GM18870 (cell line): ENCODE results near the gene OR10J5.
"Not testable (repeated sequence)": the region's sequence is repeated elsewhere in the genome, so short reads cannot be mapped to it uniquely, and the experiment has no call there.

Source experiments
- ATAC-seq: cut with Tn5 transposase; IDR thresholded peaks from one replicate; pipeline ENCODE4 v1.9.1; 2021; ENCODE audit warnings: moderate library complexity; ENCODE audit not compliant: unreplicated experiment

Gene OR10J5

DNA sequence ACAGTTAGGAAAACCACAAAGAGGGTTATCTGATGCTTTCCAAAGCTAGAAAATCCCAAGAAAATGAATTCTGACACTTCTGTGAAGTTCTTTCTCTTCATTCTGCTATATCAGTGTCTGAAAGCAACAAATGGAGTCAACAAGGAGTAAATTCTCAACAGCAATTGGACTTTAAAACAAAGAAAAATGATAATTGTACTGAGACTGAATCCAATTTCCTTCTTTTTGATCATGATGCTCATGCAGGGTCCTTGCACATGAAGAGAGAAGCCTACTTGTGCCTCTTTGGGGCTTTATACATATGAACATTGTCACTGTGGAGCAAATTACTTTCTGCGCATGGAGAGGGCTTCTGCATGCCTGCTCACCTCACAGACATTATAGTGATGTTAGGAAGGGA, at the start of gene OR10J5:
Gene OR10J5 (minus strand): TSS at position 101 of the 400 bp plus-strand sequence. CDS start 0 bp downstream, at position 101.
- ATAC-seq: no peak

- no peak for ATAC-seq
Measured at GRCh38 chr1:159584536-159584935, 48.7 kb upstream of the OR10J5 start.

GRCh38 chr1:159581422-159581821, 45.6 kb upstream of the OR10J5 start:
- ATAC-seq: no peak

DNA sequence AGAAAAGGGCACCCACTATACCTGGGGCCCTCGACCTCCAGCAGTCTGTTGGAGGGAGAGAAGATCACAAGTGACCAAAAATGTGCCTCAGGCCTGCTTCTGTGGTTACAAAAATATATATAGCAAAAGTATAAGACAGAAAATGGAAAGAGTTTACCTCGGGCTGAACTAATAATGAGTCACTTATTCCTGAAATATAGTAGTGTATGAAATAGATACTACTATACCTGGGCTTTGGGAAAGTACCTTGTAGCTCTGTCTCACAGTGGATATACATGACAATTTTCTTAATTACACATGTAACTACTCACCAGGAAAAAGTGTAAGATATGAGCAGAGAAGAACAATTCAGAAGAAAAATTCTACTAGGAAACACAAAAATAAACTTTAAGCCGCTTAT, 44.5 kb upstream of the OR10J5 start:
- peak; percentile 58 for ATAC-seq

DNA sequence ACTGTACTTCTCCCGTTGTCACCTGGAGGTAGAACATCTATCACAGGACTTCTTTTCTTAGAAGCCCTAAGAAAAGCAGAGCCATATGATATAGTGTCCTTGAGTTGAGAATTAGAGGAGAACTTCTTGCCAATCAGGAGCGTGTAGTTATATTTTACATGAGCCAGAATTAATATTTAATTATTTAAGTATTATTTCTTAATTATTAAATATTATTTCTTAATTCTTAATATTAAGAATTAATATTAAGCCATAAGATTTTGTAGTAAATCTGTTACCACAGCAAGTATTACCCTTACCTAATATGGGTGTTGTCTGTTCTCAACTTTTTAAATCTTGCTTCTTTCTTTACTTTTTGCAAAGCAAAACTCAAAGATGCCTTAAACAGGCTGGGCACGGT, 41.6 kb upstream of the OR10J5 start:
- no peak for ATAC-seq

DNA sequence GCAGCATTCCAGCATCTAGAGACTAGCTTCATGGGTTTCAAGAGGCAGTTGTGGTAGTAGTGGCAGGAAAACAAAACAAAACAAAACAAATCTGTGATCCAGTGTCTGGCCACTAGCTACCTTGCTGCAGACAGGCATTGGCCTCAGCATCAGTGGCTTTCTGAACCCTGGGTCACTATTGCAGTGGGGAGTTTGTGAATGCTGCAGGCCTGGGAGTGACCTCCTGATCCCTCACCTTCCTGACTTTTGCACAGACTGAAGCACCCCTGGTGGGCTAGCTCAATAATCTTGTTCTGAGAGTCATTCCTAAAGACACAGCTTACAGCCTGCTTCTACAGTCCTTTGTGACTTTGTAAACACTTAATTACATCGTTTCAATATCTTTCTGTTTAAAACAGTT, 26.9 kb upstream of the OR10J5 start:
- ATAC-seq: no peak

DNA sequence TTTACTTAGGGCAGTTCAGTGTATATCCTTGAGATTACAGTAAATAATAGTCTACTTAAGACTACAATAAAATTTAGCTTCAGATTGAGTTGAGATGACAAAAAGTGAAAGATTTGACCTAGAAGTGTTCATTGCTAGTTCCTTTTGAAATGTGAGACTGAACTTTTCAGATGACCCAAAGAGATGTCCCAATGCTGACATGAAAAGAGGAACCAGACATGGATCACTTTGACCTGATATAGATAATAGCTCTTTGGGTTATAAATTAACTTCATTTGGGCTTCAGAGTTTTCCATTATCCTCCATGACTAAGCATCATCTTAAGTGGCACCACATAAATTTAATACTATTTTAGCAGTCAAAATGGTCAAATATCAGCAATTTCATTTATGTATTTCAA, 25.7 kb upstream of the OR10J5 start:
- ATAC-seq: no peak

DNA sequence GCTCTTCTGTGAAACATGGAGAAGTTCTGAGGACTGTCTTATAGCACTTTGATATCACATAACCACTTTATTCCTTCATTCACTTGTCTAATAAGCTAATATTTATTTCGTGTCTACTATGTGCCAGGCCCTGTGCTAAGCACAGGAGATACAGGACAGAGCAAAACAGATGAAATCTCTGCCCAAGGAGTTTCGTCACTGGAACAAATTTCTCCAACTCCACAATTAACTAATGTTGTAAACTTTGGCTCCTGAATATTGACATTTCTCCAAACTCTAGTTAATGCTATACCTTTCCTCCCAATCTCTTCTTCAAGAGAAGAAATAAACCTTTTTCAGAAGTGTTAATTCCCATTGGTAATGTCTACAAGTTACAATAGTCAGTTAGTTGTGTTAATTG, 24.8 kb upstream of the OR10J5 start:
- ATAC-seq: no peak

DNA sequence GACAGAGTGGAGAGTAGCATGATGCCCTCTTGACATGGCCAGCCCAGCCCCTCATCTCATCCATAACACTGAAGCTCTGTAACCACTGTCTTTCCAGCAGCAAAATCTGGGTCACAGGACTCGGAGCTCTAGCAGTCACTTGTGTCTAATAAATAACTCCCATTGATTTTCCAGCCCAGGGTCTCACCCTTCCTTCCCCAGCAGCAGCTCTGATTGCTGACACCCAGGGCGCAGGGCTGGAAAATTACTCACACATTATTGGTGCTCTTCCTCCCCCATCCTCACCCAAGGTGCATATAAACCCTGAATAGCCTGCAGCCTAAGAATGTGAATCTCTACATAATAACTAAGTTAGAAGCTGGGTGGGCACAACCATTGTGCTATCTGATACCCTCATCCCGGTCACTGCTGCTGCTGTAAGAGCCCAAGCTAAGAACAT, 21.1 kb upstream of the OR10J5 start:
- ATAC-seq: no peak

DNA sequence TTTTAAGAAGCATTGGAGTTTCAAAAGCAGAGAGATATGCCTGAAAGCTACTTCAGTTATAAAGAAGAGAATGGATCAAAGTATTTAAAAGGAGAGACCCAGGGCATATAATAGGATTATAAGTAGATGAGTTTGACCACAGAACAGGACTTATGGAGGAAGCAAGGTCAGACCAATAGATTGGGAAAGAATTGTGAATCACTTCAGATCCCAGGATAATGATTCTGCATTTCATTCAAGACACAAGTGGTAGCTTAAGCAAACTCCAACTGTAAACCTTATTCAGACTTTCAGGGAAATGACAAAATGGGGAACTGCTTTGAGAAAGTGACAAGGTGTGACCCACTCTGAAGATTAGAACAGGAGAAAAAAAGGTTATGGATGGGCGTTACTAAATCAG, 18.9 kb upstream of the OR10J5 start:
- ATAC-seq: no peak

- ATAC-seq: no peak
Measured at GRCh38 chr1:159554261-159554660, 18.5 kb upstream of the OR10J5 start.

DNA sequence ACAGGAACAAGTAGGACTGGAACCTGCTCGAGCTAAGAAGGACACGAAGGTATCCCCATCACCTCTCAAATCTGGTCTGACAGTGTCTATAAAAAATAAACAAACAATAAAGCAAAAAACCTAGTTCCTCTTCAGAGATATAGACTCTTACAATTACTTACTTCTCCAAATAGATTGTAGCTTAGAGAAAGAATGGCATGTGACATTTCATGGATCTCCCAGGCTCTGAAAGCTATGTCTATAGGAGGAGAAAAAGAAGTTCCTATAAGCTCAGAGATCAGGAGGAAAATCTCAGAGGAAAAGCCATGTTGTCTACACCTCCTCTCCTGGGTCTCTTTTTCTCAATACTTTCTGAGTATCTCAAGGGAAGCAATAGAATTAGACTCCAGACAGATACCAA, 12.3 kb upstream of the OR10J5 start:
- ATAC-seq: no peak

- no peak for ATAC-seq
Measured at GRCh38 chr1:159532922-159533321, 2.9 kb downstream of the OR10J5 start.

- ATAC-seq: not testable (repeated sequence)
Measured at GRCh38 chr1:159524792-159525191, 11.0 kb downstream of the OR10J5 start.

- no peak for ATAC-seq
Measured at GRCh38 chr1:159510229-159510541, 25.6 kb downstream of the OR10J5 start.

DNA sequence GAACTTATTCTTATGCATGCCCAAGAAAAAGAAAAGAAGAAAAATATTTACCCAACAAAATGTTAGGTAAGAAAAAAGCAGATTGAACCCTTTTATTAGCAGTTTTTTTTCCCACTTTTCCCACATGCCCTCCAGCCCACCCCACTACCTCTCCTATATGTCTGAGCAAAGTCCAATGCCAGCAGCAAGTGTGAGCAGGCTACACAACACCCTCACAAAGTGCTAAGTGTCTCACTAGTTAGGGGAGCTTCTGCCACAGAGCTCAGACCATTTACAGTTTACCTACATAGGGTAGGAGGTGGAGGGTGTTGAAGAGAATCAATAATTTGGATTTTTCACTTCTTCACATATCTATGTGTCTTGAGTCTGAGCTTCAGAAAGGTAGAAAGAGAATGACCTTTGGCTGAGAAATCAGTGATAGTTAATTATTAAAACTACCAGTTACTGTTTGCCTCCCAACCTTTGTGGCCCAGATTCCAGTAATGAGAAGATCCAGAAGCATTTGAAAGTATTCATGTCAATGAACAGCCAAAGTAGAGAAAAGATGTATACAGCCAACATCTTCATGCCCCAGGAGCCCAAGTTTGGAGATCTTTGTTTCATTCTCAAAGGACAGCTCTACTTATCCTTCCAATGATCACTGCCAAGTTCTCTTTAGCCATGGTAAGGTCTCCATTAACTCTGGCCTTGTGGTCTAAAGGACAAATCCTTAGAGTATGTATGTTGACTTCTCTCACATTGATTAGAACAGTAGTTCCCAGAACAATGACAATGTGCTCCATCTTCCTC, 26.2 kb downstream of the OR10J5 start:
- ATAC-seq: no peak

DNA sequence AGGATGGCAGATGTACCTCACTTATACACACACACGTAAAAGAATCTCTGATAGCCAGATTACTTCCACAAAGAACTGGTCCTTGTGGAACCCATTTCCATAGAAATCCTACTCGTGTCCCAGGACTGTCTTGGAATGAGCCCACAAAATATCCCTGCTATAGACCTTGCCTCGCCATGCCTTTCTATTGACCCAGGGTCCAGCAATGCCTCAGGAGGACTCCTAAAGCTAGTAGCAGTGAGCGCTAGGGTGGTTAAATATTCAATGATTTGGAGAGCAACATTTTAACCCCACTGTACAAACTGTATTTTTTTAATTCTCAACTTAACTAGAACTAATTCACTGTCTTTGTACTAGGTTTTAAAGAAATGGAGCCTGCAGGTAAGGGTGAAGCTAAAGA, 26.9 kb downstream of the OR10J5 start:
- ATAC-seq: no peak

GRCh38 chr1:159505676-159506075, 30.1 kb downstream of the OR10J5 start:
- ATAC-seq: no peak

DNA sequence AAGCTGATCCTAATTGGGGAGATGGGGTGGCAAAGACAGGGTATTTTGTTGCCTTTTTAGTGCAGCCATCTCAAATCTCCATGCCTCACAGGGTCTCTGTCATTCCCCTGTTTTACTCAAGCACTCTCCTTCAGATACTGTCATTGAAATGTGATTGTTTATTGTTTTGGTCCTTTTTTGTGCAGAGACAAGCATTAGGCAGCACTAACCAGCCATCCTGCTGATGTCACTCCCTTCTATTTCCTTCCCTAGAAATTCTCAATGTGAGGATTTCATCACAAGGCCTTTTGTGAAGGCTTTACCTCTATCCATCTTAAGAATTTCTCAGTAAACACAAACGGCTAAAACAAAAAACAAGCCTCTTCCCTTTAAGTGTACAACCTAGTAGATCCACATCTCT, 34.7 kb downstream of the OR10J5 start:
- no peak for ATAC-seq

DNA sequence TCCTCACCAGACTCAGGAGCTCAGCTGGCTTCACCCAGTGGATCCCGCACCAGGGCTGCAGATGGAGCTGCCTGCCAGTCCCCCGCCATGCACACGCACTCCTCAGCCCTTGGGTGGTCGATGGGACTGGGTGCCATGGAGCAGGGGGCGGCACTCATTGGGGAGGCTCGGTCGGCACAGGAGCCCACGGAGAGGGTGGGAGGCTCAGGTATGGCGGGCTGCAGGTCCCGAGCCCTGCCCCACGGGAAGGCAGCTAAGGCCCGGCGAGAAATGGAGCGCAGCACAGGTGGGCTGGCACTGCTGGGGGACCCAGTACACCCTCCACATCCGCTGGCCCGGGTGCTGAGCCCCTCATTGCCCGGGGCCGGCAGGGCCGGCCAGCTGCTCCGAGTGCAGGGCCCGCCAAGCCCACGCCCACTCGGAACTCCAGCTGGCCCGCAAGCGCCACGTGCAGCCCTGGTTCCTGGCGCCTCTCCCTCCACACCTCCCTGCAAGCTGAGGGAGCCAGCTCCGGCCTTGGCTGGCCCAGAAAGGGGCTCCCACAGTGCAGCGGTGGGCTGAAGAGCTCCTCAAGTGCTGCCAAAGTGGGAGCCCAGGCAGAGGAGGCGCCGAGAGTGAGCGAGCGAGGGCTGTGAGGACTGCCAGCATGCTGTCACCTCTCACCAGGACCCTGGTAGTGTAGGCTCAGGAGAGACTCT, 41.1 kb downstream of the OR10J5 start:
- ATAC-seq: not testable (repeated sequence)

- ATAC-seq: no peak
Measured at GRCh38 chr1:159493354-159493753, 42.5 kb downstream of the OR10J5 start.

- no peak for ATAC-seq
Measured at GRCh38 chr1:159492575-159493323, 43.1 kb downstream of the OR10J5 start.
